CD8-positive, alpha-beta memory T cell (primary cell): Measurements from ENCODE around the gene PRKG1. TPM values are rescaled to one million over a fixed set of nuclear protein-coding genes. Genes with fewer than 3 reads are reported as not detected.

Experiments used
- CTCF ChIA-PET: fragments of 350-600 bp; sonication (Branson Sonifier 250); formaldehyde crosslinking; loops from one replicate; lab custom pipeline; 2021; ENCODE audit warnings: antibody characterized with exemption; lab: Charles Lee
- POLR2A ChIA-PET: fragments of 350-600 bp; sonication (Branson Sonifier 250); formaldehyde crosslinking; loops from one replicate; lab custom pipeline; 2021; ENCODE audit warnings: antibody characterized with exemption; lab: Charles Lee
- DNase-seq, 5 donors: peaks; one replicate each; pipeline versions ENCODE4 v3.0.0 to v3.0.0-alpha.2; 2020 to 2022; ENCODE audit warnings: mixed read lengths in 1 of 5
- H3K27ac ChIP-seq: one replicate; pipeline ENCODE4 v1.7.0; 2013; ENCODE audit warnings: low read depth, mild to moderate bottlenecking, low read length, moderate library complexity
- H3K27me3 ChIP-seq: 2 replicates; pipeline ENCODE4 v1.7.0; 2013; ENCODE audit warnings: low read length, mild to moderate bottlenecking; ENCODE audit not compliant: insufficient read depth, poor library complexity, severe bottlenecking
- H3K36me3 ChIP-seq: 2 replicates; pipeline ENCODE4 v1.7.0; 2013; ENCODE audit warnings: mild to moderate bottlenecking, low read length, moderate library complexity; ENCODE audit not compliant: insufficient read depth
- H3K4me1 ChIP-seq: 2 replicates; pipeline ENCODE4 v1.7.0; 2013; ENCODE audit warnings: mild to moderate bottlenecking, low read length, moderate library complexity; ENCODE audit not compliant: insufficient read depth
- H3K4me3 ChIP-seq: 2 replicates; pipeline ENCODE4 v1.7.0; 2013; ENCODE audit warnings: mild to moderate bottlenecking, low read length
- H3K9me3 ChIP-seq: 2 replicates; pipeline ENCODE4 v1.7.0; 2013; ENCODE audit warnings: mild to moderate bottlenecking, low read length
- H3K27ac Mint-ChIP-seq, 8 donors: one replicate each; pipeline ENCODE4 v1.8.0; 2020 to 2021; ENCODE audit warnings: mixed read lengths in 8 of 8, mild to moderate bottlenecking in 6 of 8, inconsistent platforms in 3 of 8, moderate library complexity in 3 of 8
- H3K27me3 Mint-ChIP-seq, 2 donors: one replicate each; pipeline ENCODE4 v1.8.0; 2020 to 2021; ENCODE audit warnings: mixed read lengths in 2 of 2, mild to moderate bottlenecking in 1 of 2, moderate library complexity in 1 of 2
- H3K36me3 Mint-ChIP-seq, 3 donors: one replicate each; pipeline ENCODE4 v1.8.0; 2020 to 2021; ENCODE audit warnings: mixed read lengths in 3 of 3, inconsistent platforms in 1 of 3, mild to moderate bottlenecking in 1 of 3
- H3K4me1 Mint-ChIP-seq, 3 donors: one replicate each; pipeline ENCODE4 v1.8.0; 2020 to 2021; ENCODE audit warnings: mixed read lengths in 3 of 3, inconsistent platforms in 1 of 3, mild to moderate bottlenecking in 1 of 3
- H3K4me3 Mint-ChIP-seq, 7 donors: one replicate each; pipeline ENCODE4 v1.8.0; 2020 to 2021; ENCODE audit warnings: mixed read lengths in 7 of 7, mild to moderate bottlenecking in 6 of 7, moderate library complexity in 4 of 7, inconsistent platforms in 2 of 7
- H3K9me3 Mint-ChIP-seq, 5 donors: one replicate each; pipeline ENCODE4 v1.8.0; 2020 to 2022; ENCODE audit warnings: mixed read lengths in 5 of 5, mild to moderate bottlenecking in 3 of 5, moderate library complexity in 2 of 5, inconsistent platforms in 1 of 5
- polyA plus RNA-seq: library from polyadenylated mRNA; unstranded; fragments of 300-500 nt; fragmentation: Illumina TruSeq; gene quantifications from one replicate; pipeline ENCODE4 v1.2.3, GENCODE V29; 2021
- total RNA-seq, 2 experiments: library from RNA; stranded (reverse); gene quantifications; one replicate each; pipeline ENCODE4 v1.2.3, GENCODE V29; 2021

Gene PRKG1
- total and polyA plus RNA-seq, 3 experiments from 2014 or later = not detected

- DNase-seq = no peak
- Histone ChIP-seq H3K27me3 (no peaks in the 10 kb centered on the region), H3K9me3 (no peaks in the 10 kb centered on the region), H3K27ac (no peak overlapping the region), H3K4me3 (no peak overlapping the region), H3K4me1 (no peaks in the 10 kb centered on the region), H3K36me3 (no peaks in the 10 kb centered on the region)
- no peak overlapping the region for H3K4me3 Mint-ChIP-seq
- no peaks in the 10 kb centered on the region for H3K36me3 Mint-ChIP-seq
- H3K4me1 Mint-ChIP-seq = no peaks in the 10 kb centered on the region
- peaks cover 0 to 4% of the 10 kb centered on the region in 2 donors for H3K27me3 Mint-ChIP-seq
- ChIA-PET POLR2A (no interaction called here), CTCF (no interaction called here)
- H3K27ac Mint-ChIP-seq = no peak overlapping the region
- H3K9me3 Mint-ChIP-seq = peaks cover 0 to 4% (median 2%) of the 10 kb centered on the region in 5 donors
Measured at GRCh38 chr10:51124852-51125251, 50.6 kb downstream of the PRKG1 start.

DNA sequence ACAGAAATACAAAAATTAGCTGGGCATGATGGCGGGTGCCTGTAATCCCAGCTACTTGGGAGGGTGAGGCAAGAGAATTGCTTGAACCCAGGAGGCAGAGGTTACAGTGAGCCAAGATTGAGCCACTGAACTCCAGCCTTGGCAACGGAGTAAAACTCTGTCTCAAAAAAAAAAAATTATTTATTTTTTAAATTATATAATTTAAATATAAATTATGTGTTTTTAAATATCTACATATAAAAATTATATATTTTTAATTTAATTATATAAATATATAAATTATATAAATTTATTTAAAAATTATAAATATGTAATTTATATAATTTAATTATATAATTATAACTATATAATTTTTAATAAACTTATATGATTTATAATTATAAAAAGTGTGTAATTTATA is 51.2 kb downstream of the PRKG1 start:
- H3K27ac Mint-ChIP-seq = no peak overlapping the region

DNA sequence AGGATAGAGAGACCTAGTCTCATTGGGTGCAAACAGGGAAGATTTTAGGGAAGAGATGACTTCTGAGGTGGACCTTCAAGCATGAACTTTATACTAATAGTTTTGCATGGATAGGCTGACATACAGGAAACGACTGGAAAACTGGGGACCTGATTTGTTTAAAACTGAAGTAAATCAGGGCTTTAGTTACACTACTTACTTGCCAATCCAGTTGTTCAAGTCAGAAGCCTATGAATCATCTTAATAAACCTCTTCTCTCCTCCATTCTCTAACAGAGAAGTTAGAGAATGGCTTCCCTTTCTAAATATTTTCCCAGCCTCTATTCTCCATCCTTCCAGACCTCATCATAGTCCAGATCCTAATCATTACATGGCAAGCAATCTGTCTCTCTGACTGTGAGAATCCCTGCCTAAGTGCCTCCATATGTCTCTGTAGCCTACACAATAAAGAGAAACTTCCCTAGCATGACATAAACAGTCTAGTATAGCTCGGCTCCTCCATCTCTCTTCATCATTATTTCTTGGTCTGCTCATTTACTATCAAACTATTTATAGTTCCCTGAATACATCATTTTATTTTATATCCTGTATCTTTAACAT is 55.8 kb downstream of the PRKG1 start:
- H3K27me3 Mint-ChIP-seq = no peaks in the 10 kb centered on the region
- POLR2A ChIA-PET = no interaction called here
- Histone ChIP-seq H3K36me3 (no peaks in the 10 kb centered on the region), H3K4me1 (no peaks in the 10 kb centered on the region), H3K27ac (no peak overlapping the region), H3K9me3 (no peaks in the 10 kb centered on the region), H3K4me3 (no peak overlapping the region), H3K27me3 (no peaks in the 10 kb centered on the region)
- CTCF ChIA-PET = no interaction called here
- H3K4me3 Mint-ChIP-seq = no peak overlapping the region
- H3K27ac Mint-ChIP-seq = no peak overlapping the region
- no peaks in the 10 kb centered on the region for H3K4me1 Mint-ChIP-seq
- H3K9me3 Mint-ChIP-seq = peaks cover 0 to 3% (median 2%) of the 10 kb centered on the region in 5 donors
- H3K36me3 Mint-ChIP-seq = peaks cover 0 to 1% (median 0%) of the 10 kb centered on the region in 3 donors
- no peak for DNase-seq

More for the DNA sequence above, 51.2 kb downstream of the PRKG1 start:
- peaks cover 0 to 4% (median 2%) of the 10 kb centered on the region in 5 donors for H3K9me3 Mint-ChIP-seq
- Histone ChIP-seq H3K36me3 (no peaks in the 10 kb centered on the region), H3K27ac (no peak overlapping the region), H3K4me3 (no peak overlapping the region), H3K9me3 (no peaks in the 10 kb centered on the region), H3K4me1 (no peaks in the 10 kb centered on the region), H3K27me3 (no peaks in the 10 kb centered on the region)
- ChIA-PET CTCF (no interaction called here), POLR2A (no interaction called here)
- no peak overlapping the region for H3K4me3 Mint-ChIP-seq
- no peak for DNase-seq
- no peaks in the 10 kb centered on the region for H3K4me1 Mint-ChIP-seq
- no peaks in the 10 kb centered on the region for H3K36me3 Mint-ChIP-seq
- H3K27me3 Mint-ChIP-seq = peaks cover 0 to 4% of the 10 kb centered on the region in 2 donors

DNA sequence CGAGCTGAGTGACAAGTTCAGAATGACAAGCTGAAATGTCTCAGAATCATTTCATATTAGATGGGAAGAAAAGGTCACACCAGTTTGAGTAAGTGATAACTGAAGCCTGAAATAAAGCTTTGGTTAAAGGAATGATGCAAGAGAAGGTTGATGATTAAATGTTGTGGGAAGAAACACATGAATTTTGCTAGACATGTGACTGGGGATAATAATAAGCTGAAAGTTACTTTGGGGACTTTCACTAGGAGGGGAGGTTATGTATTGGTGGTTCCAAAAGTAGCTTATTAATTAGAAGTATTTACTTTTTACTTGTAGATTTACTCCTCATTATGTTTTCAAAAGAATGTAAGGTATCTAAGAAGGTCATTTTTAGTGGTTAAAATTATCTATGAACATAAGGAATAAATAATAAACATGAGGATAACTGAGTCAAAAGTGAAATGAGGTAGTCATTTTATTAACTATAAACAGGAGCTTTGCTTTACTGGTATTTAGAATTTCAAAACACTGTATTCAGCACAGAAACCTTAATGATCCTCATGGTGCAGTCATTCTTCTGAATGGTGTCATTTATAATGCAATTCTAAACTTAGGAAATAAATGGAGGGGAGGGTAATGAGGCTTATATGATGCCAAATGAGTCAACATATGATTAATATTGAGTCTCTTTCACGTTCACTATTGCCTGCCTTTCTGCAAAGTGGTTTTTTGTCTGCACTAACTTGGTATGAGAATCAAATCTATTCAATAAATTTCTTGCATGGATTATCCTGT is 63.7 kb downstream of the PRKG1 start:
- DNase-seq = no peak
- Mint-ChIP-seq H3K27ac (no peak overlapping the region), H3K9me3 (no peaks in the 10 kb centered on the region), H3K27me3 (no peaks in the 10 kb centered on the region), H3K36me3 (no peaks in the 10 kb centered on the region), H3K4me1 (no peaks in the 10 kb centered on the region), H3K4me3 (no peak overlapping the region)
- Histone ChIP-seq H3K27me3 (no peaks in the 10 kb centered on the region), H3K36me3 (no peaks in the 10 kb centered on the region), H3K9me3 (no peaks in the 10 kb centered on the region), H3K27ac (no peak overlapping the region), H3K4me3 (no peak overlapping the region), H3K4me1 (no peaks in the 10 kb centered on the region)
- ChIA-PET CTCF (interaction anchor here (1.6 kb wide), 1 partner anchor 9 kb away, joined by 3 read pairs; no protein-coding TSS in a partner anchor), POLR2A (no interaction called here)

GRCh38 chr10:51139176-51139575 is 64.9 kb downstream of the PRKG1 start:
- Mint-ChIP-seq H3K36me3 (no peaks in the 10 kb centered on the region), H3K27ac (no peak overlapping the region), H3K27me3 (no peaks in the 10 kb centered on the region), H3K9me3 (no peaks in the 10 kb centered on the region), H3K4me3 (no peak overlapping the region), H3K4me1 (no peaks in the 10 kb centered on the region)
- CTCF ChIA-PET = interaction anchor here (1.6 kb wide), 1 partner anchor 11 kb away, joined by 3 read pairs; no protein-coding TSS in a partner anchor
- Histone ChIP-seq H3K27me3 (no peaks in the 10 kb centered on the region), H3K36me3 (no peaks in the 10 kb centered on the region), H3K9me3 (no peaks in the 10 kb centered on the region), H3K27ac (no peak overlapping the region), H3K4me3 (no peak overlapping the region), H3K4me1 (no peaks in the 10 kb centered on the region)
- DNase-seq = no peak
- POLR2A ChIA-PET = no interaction called here

DNA sequence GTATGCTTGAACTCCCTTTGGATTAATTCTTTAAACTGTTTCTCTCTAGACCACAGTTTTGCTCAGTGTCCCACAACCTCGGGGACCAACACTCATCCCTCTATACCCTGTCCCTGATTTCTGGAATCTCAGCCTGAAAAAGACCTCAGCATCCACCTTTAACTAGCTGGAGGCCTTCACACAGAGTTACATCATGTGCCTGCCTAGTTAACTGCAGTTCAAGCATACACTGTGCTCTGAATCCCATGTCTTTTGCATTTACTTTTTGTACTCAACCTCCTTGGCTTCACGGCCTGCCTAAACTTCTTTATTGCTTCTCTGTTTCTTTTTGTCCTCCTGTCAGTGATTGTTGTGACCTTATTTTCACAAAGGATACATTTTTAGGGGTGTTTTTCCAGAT is 66.7 kb downstream of the PRKG1 start:
- Histone ChIP-seq H3K27me3 (no peaks in the 10 kb centered on the region), H3K4me1 (no peaks in the 10 kb centered on the region), H3K4me3 (no peak overlapping the region), H3K9me3 (no peaks in the 10 kb centered on the region), H3K27ac (no peak overlapping the region), H3K36me3 (no peaks in the 10 kb centered on the region)
- POLR2A ChIA-PET = no interaction called here
- DNase-seq = no peak
- no peaks in the 10 kb centered on the region for H3K27me3 Mint-ChIP-seq
- H3K36me3 Mint-ChIP-seq = no peaks in the 10 kb centered on the region
- no peaks in the 10 kb centered on the region for H3K9me3 Mint-ChIP-seq
- H3K4me3 Mint-ChIP-seq = no peak overlapping the region
- no peak overlapping the region for H3K27ac Mint-ChIP-seq
- CTCF ChIA-PET = no interaction called here
- H3K4me1 Mint-ChIP-seq = no peaks in the 10 kb centered on the region

DNA sequence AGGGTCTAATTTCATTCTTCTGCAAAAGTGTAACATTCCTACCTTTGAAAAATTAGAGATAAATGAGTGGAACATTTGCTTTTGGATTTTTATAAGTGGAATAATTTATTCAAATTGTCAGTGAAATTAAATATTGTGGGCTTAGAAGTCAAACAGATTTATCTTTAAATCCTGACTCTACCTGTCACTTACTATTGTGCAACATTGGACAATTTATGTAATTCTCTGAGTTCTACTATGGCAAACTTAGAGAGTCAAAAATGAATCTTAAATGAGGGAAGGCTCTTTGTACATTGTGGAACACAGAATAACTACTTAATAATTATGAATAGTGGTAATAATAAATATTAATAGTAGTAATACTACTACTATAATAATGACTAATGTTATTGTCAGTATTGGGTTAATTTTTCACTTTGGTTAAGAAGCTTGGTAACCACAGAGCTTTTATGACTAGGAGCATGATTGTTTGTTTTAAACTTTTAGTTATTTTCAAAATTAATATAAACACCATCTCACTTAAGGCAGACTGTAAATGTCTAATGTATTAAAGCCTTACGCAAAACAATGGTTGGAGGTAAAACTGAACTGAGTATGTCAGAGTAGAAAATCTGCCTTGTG is 70.0 kb downstream of the PRKG1 start:
- Histone ChIP-seq H3K4me1 (no peaks in the 10 kb centered on the region), H3K27ac (no peak overlapping the region), H3K4me3 (no peak overlapping the region), H3K9me3 (no peaks in the 10 kb centered on the region), H3K27me3 (no peaks in the 10 kb centered on the region), H3K36me3 (no peaks in the 10 kb centered on the region)
- Mint-ChIP-seq H3K27me3 (no peaks in the 10 kb centered on the region), H3K36me3 (no peaks in the 10 kb centered on the region), H3K4me3 (no peak overlapping the region), H3K27ac (no peak overlapping the region), H3K9me3 (no peaks in the 10 kb centered on the region), H3K4me1 (no peaks in the 10 kb centered on the region)
- ChIA-PET CTCF (no interaction called here), POLR2A (no interaction called here)
- DNase-seq = no peak

- POLR2A ChIA-PET = no interaction called here
- no peak for DNase-seq
- Histone ChIP-seq H3K36me3 (no peaks in the 10 kb centered on the region), H3K27me3 (no peaks in the 10 kb centered on the region), H3K4me3 (no peak overlapping the region), H3K4me1 (no peaks in the 10 kb centered on the region), H3K9me3 (no peaks in the 10 kb centered on the region), H3K27ac (no peak overlapping the region)
- no peaks in the 10 kb centered on the region for H3K9me3 Mint-ChIP-seq
- H3K27me3 Mint-ChIP-seq = no peaks in the 10 kb centered on the region
- H3K4me1 Mint-ChIP-seq = no peaks in the 10 kb centered on the region
- no peak overlapping the region for H3K4me3 Mint-ChIP-seq
- no peaks in the 10 kb centered on the region for H3K36me3 Mint-ChIP-seq
- H3K27ac Mint-ChIP-seq = no peak overlapping the region
- CTCF ChIA-PET = no interaction called here
Measured at GRCh38 chr10:51145375-51145774, 71.1 kb downstream of the PRKG1 start.
